ENCODE results near the gene ATXN7.

GRCh38 chr3:63824309-63824708, 39.4 kb upstream of the ATXN7 start:
- TF ChIP-seq EZH2 (IDR thresholded peaks at IDR 0.05; ENCODE audit: low read length, missing control alignments) (no peak), CTCF (conservative IDR thresholded peaks at IDR 0.05 in 1 of 2, IDR thresholded peaks at IDR 0.05 in 1 of 2; ENCODE audit: low read depth in 1 of 2, low read length in 2 of 2) (no peak)

All from fibroblast of lung (primary cell).